K562 (cell line): Measurements from ENCODE around the gene COPRS. TPM values are rescaled to one million over a fixed set of nuclear protein-coding genes. Genes with fewer than 3 reads are reported as not detected.
"Not testable (repeated sequence)": the region's sequence is repeated elsewhere in the genome, so short reads cannot be mapped to it uniquely, and the experiment has no call there.

Source experiments
- ATAC-seq: fragments of 200-7000 bp; cut with Tn5 transposase; 3 replicates; pipeline ENCODE4 v1.9.1; 2020; ENCODE audit warnings: moderate library complexity
- BruUV-seq: library from RNA; stranded (reverse); fragments of 400-500 nt; replicated peaks from 2 replicates; lab custom pipeline; 2021; lab: Mats Ljungman, UMichigan
- CTCF ChIA-PET: fragments of 300-600 bp; formaldehyde crosslinking; extraction: SDS; loops from one replicate; lab custom pipeline; 2021; ENCODE audit warnings: low intra/inter-chr PET ratio; lab: Yijun Ruan, JAX
- POLR2A ChIA-PET: fragments of 300-600, 350-650 bp; sonication (Branson Sonifier 250); formaldehyde crosslinking; extraction: SDS; loops from one replicate; lab custom pipeline; 2021; ENCODE audit warnings: antibody characterized with exemption, inconsistent platforms; lab: Yijun Ruan, JAX
- DNase-seq, 4 experiments: peaks; one replicate each; pipeline versions ENCODE4 v3.0.0 to v3.0.0-alpha.2; 2011 to 2018; ENCODE audit warnings: low spot score in 3 of 4, mixed read lengths in 3 of 4; ENCODE audit errors: extremely low read depth in 1 of 4
- FAIRE-seq: peaks from 2 replicates; lab custom pipeline; 2011; peaks lifted over from hg19 to GRCh38; lab: Jason Lieb, UNC
- H2AFZ ChIP-seq: 2 replicates; pipeline ENCODE4 v1.6.0; 2011; ENCODE audit warnings: low read depth, low read length, control low read depth, inconsistent platforms
- H3K27ac ChIP-seq: fragments of 200-600 bp; 3 replicates; pipeline ENCODE4 v1.8.0; 2011; ENCODE audit warnings: low read depth, mild to moderate bottlenecking, control low read depth, inconsistent platforms, low read length, moderate library complexity, mixed read lengths; ENCODE audit errors: extremely low read depth
- H3K27me3 ChIP-seq, 2 experiments: fragments of 300-600 bp in 1 of 2; 2 replicates in 1 of 2; 3 replicates in 1 of 2; pipeline versions ENCODE4 v1.6.0 to v1.8.0; 2011; ENCODE audit warnings: inconsistent platforms in 2 of 2, low read length in 2 of 2, mild to moderate bottlenecking in 1 of 2, mixed read lengths in 1 of 2, moderate library complexity in 1 of 2; ENCODE audit not compliant: control insufficient read depth in 2 of 2, insufficient read depth in 2 of 2
- H3K36me3 ChIP-seq: fragments of 300-600 bp; 3 replicates; pipeline ENCODE4 v1.8.0; 2011; ENCODE audit warnings: mild to moderate bottlenecking, low read length, inconsistent platforms; ENCODE audit not compliant: control insufficient read depth, insufficient read depth
- H3K4me1 ChIP-seq, 2 experiments: fragments of 200-600 bp in 1 of 2; replicated peaks in 1 of 2; 2 replicates in 1 of 2; 3 replicates in 1 of 2; pipeline versions ENCODE4 v1.5.1 to v1.8.0; 2011; ENCODE audit warnings: inconsistent platforms in 2 of 2, low read length in 2 of 2, mild to moderate bottlenecking in 1 of 2, mixed read lengths in 1 of 2, moderate library complexity in 1 of 2; ENCODE audit not compliant: control insufficient read depth in 2 of 2, insufficient read depth in 2 of 2
- H3K4me2 ChIP-seq: 2 replicates; pipeline ENCODE4 v1.6.1; 2011; ENCODE audit warnings: low read length, control low read depth, inconsistent platforms, mixed read lengths; ENCODE audit not compliant: insufficient read depth
- H3K4me3 ChIP-seq: fragments of 200-600 bp; sonication (generic), shearing (Covaris generic); 2 replicates; pipeline ENCODE4 v1.5.1; 2016; ENCODE audit warnings: control low read depth, inconsistent platforms
- H3K79me2 ChIP-seq: fragments of 200-600 bp; 3 replicates; pipeline ENCODE4 v1.8.0; 2011; ENCODE audit warnings: low read length, inconsistent platforms; ENCODE audit not compliant: control insufficient read depth, insufficient read depth
- H3K9ac ChIP-seq, 2 experiments: 2 replicates each; pipeline versions ENCODE4 v1.6.0 to v1.6.1; 2011; ENCODE audit warnings: low read depth in 2 of 2, low read length in 2 of 2, control low read depth in 1 of 2, inconsistent platforms in 1 of 2, mild to moderate bottlenecking in 1 of 2, mixed read lengths in 1 of 2; ENCODE audit not compliant: insufficient read depth in 1 of 2
- H3K9me1 ChIP-seq: one replicate; pipeline ENCODE4 v1.6.0; 2011; ENCODE audit warnings: inconsistent platforms, mild to moderate bottlenecking, low read length, moderate library complexity; ENCODE audit not compliant: control insufficient read depth, insufficient read depth
- H3K9me3 ChIP-seq: replicated peaks from 2 replicates; pipeline ENCODE4 v1.5.1; 2011; ENCODE audit warnings: low read depth, low read length, inconsistent platforms; ENCODE audit not compliant: control insufficient read depth, insufficient read depth
- H4K20me1 ChIP-seq: replicated peaks from 2 replicates; pipeline ENCODE4 v1.6.1; 2011; ENCODE audit warnings: low read length, inconsistent platforms, mixed read lengths; ENCODE audit not compliant: control insufficient read depth, insufficient read depth
- FOXM1 ChIP-seq, 2 experiments: fragments of 450-650 bp in 1 of 2; sonication (generic) in 1 of 2; formaldehyde crosslinking in 1 of 2; IDR thresholded peaks; 2 replicates each; pipeline versions ENCODE4 v1.6.1 to v1.9.0; 2017 to 2022; ENCODE audit warnings: low read depth in 2 of 2, mild to moderate bottlenecking in 2 of 2, missing genetic modification reagents in 1 of 2, moderate library complexity in 1 of 2
- POLR3G ChIP-seq: IDR thresholded peaks from 2 replicates; pipeline ENCODE4 v1.6.1; 2011; ENCODE audit not compliant: insufficient read length, insufficient replicate concordance; ENCODE audit errors: extremely low read depth
- ZNF121 ChIP-seq: sonication (generic); formaldehyde crosslinking; conservative IDR thresholded peaks from 2 replicates; pipeline ENCODE4 v1.8.0; 2022; ENCODE audit warnings: missing genetic modification reagents
- WGBS: fragments of 100-300 bp; shearing (Covaris generic); methylation state at CpG from one replicate; pipeline ENCODE4 v1.1.6; 2016; ENCODE audit warnings: low coverage, mixed read lengths; ENCODE audit not compliant: insufficient coverage; ENCODE audit errors: missing lambda C conversion rate; 5-methylcytosine and 5-hydroxymethylcytosine counted together
- in situ Hi-C: fragments of 300-500 bp; cut with MboI; formaldehyde crosslinking; loops from 4 replicates; pipeline ENCODE4 v1.15.0; 2018; ENCODE audit warnings: inconsistent platforms, mixed read lengths
- intact Hi-C: fragments of 100-400 bp; cut with micrococcal nuclease; formaldehyde crosslinking; loops from 2 replicates; pipeline ENCODE4 v1.14.2; 2022
- polyA plus RNA-seq, 8 experiments: library from polyadenylated mRNA; depleted of rRNA in 4 of 8; stranded (reverse) in 5 of 8; unstranded in 3 of 8; fragments of >200 nt; fragmentation: Nextera tagmentation in 2 of 8; fragmentation: Illumina TruSeq in 1 of 8; extraction: Ambion mirVana in 2 of 8; extraction: Trizol in 1 of 8; gene quantifications; 2 replicates each; pipeline versions ENCODE4 v1.2.1 to v1.2.3, GENCODE V29; 2011 to 2014; ENCODE audit warnings: inconsistent platforms in 1 of 8, missing spikeins in 1 of 8
- total RNA-seq, 7 experiments: library from RNA; depleted of rRNA in 6 of 7; stranded (reverse); fragments of >200 nt in 6 of 7; fragmentation: Illumina TruSeq in 2 of 7; extraction: Trizol in 2 of 7; gene quantifications; 2 replicates each; pipeline versions ENCODE4 v1.2.1 to v1.2.3, GENCODE V29; 2011 to 2021; ENCODE audit warnings: low replicate concordance in 1 of 7

The COPRS gene
- total and polyA plus RNA-seq, 9 of the 15 experiments (the other 6 are each of a cell fraction or from before 2014, with no cell fraction given) = 11.9 to 102 (median 60.5) TPM

DNA sequence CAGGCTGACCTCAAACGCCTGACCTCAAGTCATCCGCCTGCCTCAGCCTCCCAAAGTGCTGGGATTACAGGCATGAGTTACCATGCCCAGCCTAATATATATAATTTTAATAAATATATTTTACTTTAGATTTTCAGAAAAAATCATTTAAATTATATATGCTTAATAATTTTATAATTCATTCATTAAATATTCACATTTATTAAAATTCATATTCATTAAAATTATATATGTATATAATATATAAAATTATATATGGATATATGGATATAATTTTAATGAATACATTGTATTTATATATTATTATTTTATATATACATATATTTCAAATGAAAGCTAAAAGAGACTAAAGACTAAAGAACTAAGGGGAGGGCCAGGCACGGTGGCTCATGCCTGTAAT, 29.4 kb downstream of the COPRS start (continued):
- no peak for TF ChIP-seq FOXM1 (IDR thresholded peaks at IDR 0.05; ENCODE audit: low read depth)
- TF ChIP-seq FOXM1 (CRISPR knock-in tag; IDR thresholded peaks at IDR 0.05; ENCODE audit: low read depth) = no peak
- no peak for TF ChIP-seq POLR3G

DNA sequence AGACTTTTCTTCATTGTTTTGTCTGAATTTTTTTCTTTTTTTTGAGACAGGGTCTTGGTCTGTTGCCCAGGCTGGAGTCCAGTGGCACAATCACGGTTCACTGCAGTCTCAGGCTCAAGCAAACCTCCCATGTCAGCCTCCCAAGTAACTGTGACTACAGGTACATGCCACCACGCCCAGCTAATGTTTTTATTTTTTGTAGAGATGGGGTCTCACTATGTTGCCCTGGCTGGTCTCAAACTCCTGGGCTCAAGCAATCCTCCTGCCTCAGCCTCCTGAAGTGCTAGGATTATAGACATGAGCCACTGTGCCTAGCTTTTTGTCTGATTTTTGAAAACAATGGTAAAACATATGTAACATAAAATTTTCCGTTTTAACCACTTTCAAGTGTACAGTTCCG, 30.1 kb downstream of the COPRS start:
- H3K79me2 ChIP-seq, H3K27me3 ChIP-seq, DNase-seq, H3K4me3 ChIP-seq, H3K9me1 ChIP-seq, H3K36me3 ChIP-seq, H3K27ac ChIP-seq, ATAC-seq, FAIRE-seq, in situ Hi-C loops, H3K9me3 ChIP-seq, H3K9ac ChIP-seq, H4K20me1 ChIP-seq, H2AFZ ChIP-seq, H3K4me1 ChIP-seq, CTCF ChIA-PET, BruUV-seq, H3K4me2 ChIP-seq, intact Hi-C loops: not testable (repeated sequence)
- POLR2A ChIA-PET = interaction anchor here (0.6 kb wide), 1 partner anchor 31 kb away, joined by 3 read pairs; no protein-coding TSS in a partner anchor
- peak; percentile 73 for TF ChIP-seq ZNF121 (CRISPR knock-in tag)
- whole genome bisulfite sequencing = 16% methylated on average over 4 of the region's 4 CpGs
